Neural progenitor cell (in vitro differentiated cells): ENCODE measurements around the gene RNU6-8.

ENCODE experiments used
- EZH2 ChIP-seq: fragments of 200-600 bp; sonication (generic); IDR thresholded peaks from 2 replicates; pipeline ENCODE4 v1.6.1; 2017; ENCODE audit warnings: antibody characterized with exemption, mild to moderate bottlenecking, moderate library complexity
- EZH2phosphoT487 ChIP-seq: fragments of 200-600 bp; sonication (generic); IDR thresholded peaks from 2 replicates; pipeline ENCODE4 v1.6.1; 2017; ENCODE audit warnings: antibody characterized with exemption
- TF ChIP-seq, protein P1 (sequence below): fragments of 200-600 bp; sonication (generic); IDR thresholded peaks from 2 replicates; pipeline ENCODE4 v1.5.1; 2017; ENCODE audit warnings: antibody characterized with exemption, mild to moderate bottlenecking

DNA sequence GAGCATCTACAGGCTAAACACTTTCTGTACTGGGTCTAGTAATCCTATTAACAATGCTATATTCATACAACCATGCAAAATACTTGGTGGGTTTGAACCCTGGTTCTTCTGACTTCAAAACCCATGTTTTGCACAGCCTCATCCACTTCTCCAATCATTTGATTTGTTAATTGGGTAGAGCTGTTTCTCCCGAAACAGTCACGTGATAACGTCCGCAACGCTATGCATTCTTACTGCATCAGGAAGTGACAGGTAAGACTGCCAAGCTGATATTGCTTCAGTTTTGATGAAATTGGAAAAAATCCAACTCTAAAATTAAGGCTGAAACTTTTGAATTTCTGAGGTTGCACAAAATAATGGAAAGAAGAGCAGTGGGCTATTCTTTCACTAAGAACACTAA is 31.6 kb downstream of the RNU6-8 start:
- TF ChIP-seq, protein P1, sequence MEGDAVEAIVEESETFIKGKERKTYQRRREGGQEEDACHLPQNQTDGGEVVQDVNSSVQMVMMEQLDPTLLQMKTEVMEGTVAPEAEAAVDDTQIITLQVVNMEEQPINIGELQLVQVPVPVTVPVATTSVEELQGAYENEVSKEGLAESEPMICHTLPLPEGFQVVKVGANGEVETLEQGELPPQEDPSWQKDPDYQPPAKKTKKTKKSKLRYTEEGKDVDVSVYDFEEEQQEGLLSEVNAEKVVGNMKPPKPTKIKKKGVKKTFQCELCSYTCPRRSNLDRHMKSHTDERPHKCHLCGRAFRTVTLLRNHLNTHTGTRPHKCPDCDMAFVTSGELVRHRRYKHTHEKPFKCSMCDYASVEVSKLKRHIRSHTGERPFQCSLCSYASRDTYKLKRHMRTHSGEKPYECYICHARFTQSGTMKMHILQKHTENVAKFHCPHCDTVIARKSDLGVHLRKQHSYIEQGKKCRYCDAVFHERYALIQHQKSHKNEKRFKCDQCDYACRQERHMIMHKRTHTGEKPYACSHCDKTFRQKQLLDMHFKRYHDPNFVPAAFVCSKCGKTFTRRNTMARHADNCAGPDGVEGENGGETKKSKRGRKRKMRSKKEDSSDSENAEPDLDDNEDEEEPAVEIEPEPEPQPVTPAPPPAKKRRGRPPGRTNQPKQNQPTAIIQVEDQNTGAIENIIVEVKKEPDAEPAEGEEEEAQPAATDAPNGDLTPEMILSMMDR, result no peak
- TF ChIP-seq EZH2, result no peak
- no peak for TF ChIP-seq EZH2phosphoT487
